HepG2 (cell line): ENCODE measurements around the gene ARHGAP45. TPM values are rescaled to one million over a fixed set of nuclear protein-coding genes. Genes with fewer than 3 reads are reported as not detected.

ENCODE experiments used
- AGO1 ChIP-seq: fragments of 200-400 bp; formaldehyde crosslinking; IDR thresholded peaks from 2 replicates; pipeline ENCODE4 v1.6.1; 2017; ENCODE audit warnings: mild to moderate bottlenecking, low read depth, low read length, moderate library complexity; ENCODE audit not compliant: poor library complexity, severe bottlenecking
- ETV5 ChIP-seq: IDR thresholded peaks from 2 replicates; pipeline ENCODE4 v1.6.1; 2018; ENCODE audit warnings: missing biosample characterization, missing genetic modification reagents, inconsistent platforms, borderline replicate concordance
- GABPA ChIP-seq, 2 experiments: IDR thresholded peaks; 2 replicates each; pipeline ENCODE4 v1.6.1; 2011 to 2016; ENCODE audit warnings: low read depth in 2 of 2, low read length in 1 of 2, missing biosample characterization in 1 of 2, missing genetic modification characterization in 1 of 2
- GATAD2A ChIP-seq: IDR thresholded peaks from 2 replicates; pipeline ENCODE4 v1.6.1; 2016
- GPN1 ChIP-seq: sonication (generic); formaldehyde crosslinking; IDR thresholded peaks from 2 replicates; pipeline ENCODE4 v1.5.1; 2020; ENCODE audit warnings: missing genetic modification reagents, borderline replicate concordance
- HMGA1 ChIP-seq: sonication (generic); formaldehyde crosslinking; conservative IDR thresholded peaks from 2 replicates; pipeline ENCODE4 v1.4.0; 2020; ENCODE audit warnings: missing genetic modification reagents
- IRF9 ChIP-seq: sonication (generic); formaldehyde crosslinking; IDR thresholded peaks from 2 replicates; pipeline ENCODE4 v1.8.0; 2022; ENCODE audit warnings: missing genetic modification reagents, mild to moderate bottlenecking, borderline replicate concordance
- KDM2A ChIP-seq: sonication (generic); formaldehyde crosslinking; IDR thresholded peaks from 2 replicates; pipeline ENCODE4 v1.4.0; 2020; ENCODE audit warnings: low read depth, missing genetic modification reagents, borderline replicate concordance
- KLF15 ChIP-seq: sonication (generic); formaldehyde crosslinking; IDR thresholded peaks from 2 replicates; pipeline ENCODE4 v1.8.1; 2023; ENCODE audit warnings: borderline replicate concordance, mild to moderate bottlenecking, inconsistent platforms, missing genetic modification reagents, mixed read lengths
- KMT2A ChIP-seq: sonication (generic); formaldehyde crosslinking; IDR thresholded peaks from 2 replicates; pipeline ENCODE4 v1.4.0; 2020; ENCODE audit warnings: missing genetic modification reagents
- POGZ ChIP-seq: sonication (generic); formaldehyde crosslinking; IDR thresholded peaks from 2 replicates; pipeline ENCODE4 v1.4.0; 2020; ENCODE audit warnings: mild to moderate bottlenecking, missing genetic modification reagents
- TEAD3 ChIP-seq: optimal IDR thresholded peaks from 2 replicates; pipeline ENCODE3; 2016; ENCODE audit warnings: borderline replicate concordance
- THAP8 ChIP-seq: sonication (generic); formaldehyde crosslinking; IDR thresholded peaks from 2 replicates; pipeline ENCODE4 v1.5.1; 2020; ENCODE audit warnings: missing genetic modification reagents, mild to moderate bottlenecking, borderline replicate concordance
- TOE1 ChIP-seq: sonication (generic); formaldehyde crosslinking; IDR thresholded peaks from 2 replicates; pipeline ENCODE4 v1.4.0; 2020; ENCODE audit warnings: mild to moderate bottlenecking, missing genetic modification reagents
- ZBTB38 ChIP-seq: sonication (generic); formaldehyde crosslinking; IDR thresholded peaks from 2 replicates; pipeline ENCODE4 v1.5.1; 2020; ENCODE audit warnings: mild to moderate bottlenecking, missing genetic modification reagents
- ZBTB4 ChIP-seq: sonication (generic); formaldehyde crosslinking; IDR thresholded peaks from 2 replicates; pipeline ENCODE4 v1.4.0; 2020; ENCODE audit warnings: missing genetic modification reagents, mild to moderate bottlenecking, borderline replicate concordance
- ZC3H13 ChIP-seq: sonication (generic); formaldehyde crosslinking; IDR thresholded peaks from 2 replicates; pipeline ENCODE4 v1.8.1; 2023; ENCODE audit warnings: mild to moderate bottlenecking, missing genetic modification reagents, moderate library complexity
- ZFP37 ChIP-seq: sonication (generic); formaldehyde crosslinking; IDR thresholded peaks from 2 replicates; pipeline ENCODE4 v1.4.0; 2020; ENCODE audit warnings: missing genetic modification reagents, borderline replicate concordance
- ZMYM3 ChIP-seq: sonication (generic); formaldehyde crosslinking; IDR thresholded peaks from 2 replicates; pipeline ENCODE4 v1.5.1; 2020; ENCODE audit warnings: mild to moderate bottlenecking, missing genetic modification reagents
- ZNF383 ChIP-seq: sonication (generic); formaldehyde crosslinking; IDR thresholded peaks from 2 replicates; pipeline ENCODE4 v1.4.0; 2020; ENCODE audit warnings: missing genetic modification reagents, mild to moderate bottlenecking, borderline replicate concordance
- ZNF432 ChIP-seq: sonication (generic); formaldehyde crosslinking; IDR thresholded peaks from 2 replicates; pipeline ENCODE4 v1.5.0; 2020; ENCODE audit warnings: missing genetic modification reagents, mild to moderate bottlenecking, borderline replicate concordance
- ZNF547 ChIP-seq: sonication (generic); formaldehyde crosslinking; IDR thresholded peaks from 2 replicates; pipeline ENCODE4 v1.5.1; 2020; ENCODE audit warnings: mild to moderate bottlenecking, missing genetic modification reagents
- ZNF563 ChIP-seq: sonication (generic); formaldehyde crosslinking; IDR thresholded peaks from 2 replicates; pipeline ENCODE4 v1.8.0; 2022; ENCODE audit warnings: mild to moderate bottlenecking, moderate library complexity, missing genetic modification reagents
- ZNF703 ChIP-seq: sonication (generic); formaldehyde crosslinking; IDR thresholded peaks from 2 replicates; pipeline ENCODE4 v1.5.1; 2020; ENCODE audit warnings: missing genetic modification reagents, mild to moderate bottlenecking, moderate library complexity, borderline replicate concordance
- ZNF737 ChIP-seq: sonication (generic); formaldehyde crosslinking; IDR thresholded peaks from 2 replicates; pipeline ENCODE4 v1.5.0; 2020; ENCODE audit warnings: missing genetic modification reagents, mild to moderate bottlenecking, borderline replicate concordance
- polyA plus RNA-seq, 8 experiments: library from polyadenylated mRNA; depleted of rRNA in 3 of 8; stranded (reverse) in 7 of 8; unstranded in 1 of 8; fragments of >200 nt; fragmentation: Illumina TruSeq in 4 of 8; extraction: Trizol in 4 of 8; gene quantifications; 2 replicates each; pipeline versions ENCODE4 v1.2.1 to v1.2.3, GENCODE V29; 2011 to 2016; ENCODE audit warnings: low read depth in 4 of 8, missing spikeins in 1 of 8, mixed read lengths in 1 of 8; ENCODE audit not compliant: insufficient read depth in 1 of 8
- total RNA-seq, 5 experiments: library from RNA; depleted of rRNA; stranded (reverse); fragments of >200 nt; fragmentation: Illumina TruSeq; extraction: Trizol; gene quantifications; 2 replicates each; pipeline ENCODE4 v1.2.3, GENCODE V29; 2016; ENCODE audit warnings: low read depth in 1 of 5

ARHGAP45 gene
- total and polyA plus RNA-seq, 2 of the 13 experiments (the other 11 are each of a cell fraction or from before 2014, with no cell fraction given): 0.84 to 32.0 TPM

- TF ChIP-seq ZMYM3 (no peak), TOE1 (no peak), KMT2A (peak; percentile 41; the same call in 1 of the 2 replicates), ZNF737 (CRISPR knock-in tag) (no peak), ZNF383 (no peak), ZBTB4 (0 out of 2 replicates have a peak, but pooled peaks have one; percentile 27), KDM2A (CRISPR knock-in tag) (peak; percentile 65; the same call in 1 of the 2 replicates), HMGA1 (CRISPR knock-in tag) (no peak), ZNF703 (no peak), ZNF563 (no peak), AGO1 (peak; percentile 83), ZNF547 (CRISPR knock-in tag) (no peak), GPN1 (CRISPR knock-in tag) (no peak), ZFP37 (CRISPR knock-in tag) (no peak), KLF15 (CRISPR knock-in tag) (no peak), THAP8 (CRISPR knock-in tag) (no peak), ZBTB38 (peak; percentile 66), TEAD3 (CRISPR knock-in tag) (peak; percentile 11), ZC3H13 (CRISPR knock-in tag) (peak; percentile 17; the same call in 1 of the 2 replicates), ZNF432 (CRISPR knock-in tag) (no peak), GATAD2A (CRISPR knock-in tag) (no peak), POGZ (CRISPR knock-in tag) (no peak), GABPA (IDR thresholded peaks at IDR 0.05; ENCODE audit: low read depth, low read length) (no peak), GABPA (CRISPR knock-in tag; IDR thresholded peaks at IDR 0.05; ENCODE audit: low read depth) (no peak), IRF9 (CRISPR knock-in tag) (0 out of 2 replicates have a peak, but pooled peaks have one; percentile 39), ETV5 (CRISPR knock-in tag) (0 out of 2 replicates have a peak, but pooled peaks have one; percentile 13)
These were observed 38.3 kb downstream of the ARHGAP45 start (continued) for GRCh38 chr19:1105008-1105872.
